Measurements from ENCODE around the gene HDAC5. TPM values are rescaled to one million over a fixed set of nuclear protein-coding genes. Genes with fewer than 3 reads are reported as not detected.
A peak's percentile ranks its signal among the peaks of the same experiment; 100 is the strongest.
"Not testable (repeated sequence)": the region's sequence is repeated elsewhere in the genome, so short reads cannot be mapped to it uniquely, and the experiment has no call there.

The HDAC5 gene
- total and polyA plus RNA-seq, 2 donors: 26.9 to 43.3 TPM

GRCh38 chr17:44121997-44122815 lies 1.2 kb downstream of the HDAC5 start:
- no peak overlapping the region for H3K27ac ChIP-seq (ENCODE audit: low read depth)
- H3K4me1 ChIP-seq (ENCODE audit: insufficient read depth): no peaks in the 10 kb centered on the region
- WGBS: 33% methylated on average over 1 of the region's 1 CpG
- no peaks in the 10 kb centered on the region for H3K36me3 ChIP-seq (ENCODE audit: insufficient read depth)
- DNase-seq (ENCODE audit: extremely low spot score): no peak
- peak overlapping the region; percentile 97 for H3K4me3 ChIP-seq (ENCODE audit: low read depth, low read length)

- Histone ChIP-seq H3K36me3 (ENCODE audit: insufficient read depth) (no peaks in the 10 kb centered on the region), H3K4me1 (ENCODE audit: insufficient read depth) (no peaks in the 10 kb centered on the region), H3K27ac (ENCODE audit: low read depth) (no peak overlapping the region), H3K4me3 (ENCODE audit: low read depth, low read length) (no peak overlapping the region)
- 49% methylated on average over 9 of the region's 9 CpGs for WGBS
- no peak for DNase-seq (ENCODE audit: extremely low spot score)
These were observed 2.4 kb downstream of the HDAC5 start for GRCh38 chr17:44120851-44121605.

GRCh38 chr17:44120281-44120680 lies 3.2 kb downstream of the HDAC5 start:
- H3K27ac ChIP-seq (ENCODE audit: low read depth); H3K4me3 ChIP-seq (ENCODE audit: low read depth, low read length); DNase-seq (ENCODE audit: extremely low spot score); H3K4me1 ChIP-seq (ENCODE audit: insufficient read depth); H3K36me3 ChIP-seq (ENCODE audit: insufficient read depth): not testable (repeated sequence)
- WGBS: 94% methylated on average over 11 of the region's 11 CpGs

- H3K4me1 ChIP-seq (ENCODE audit: insufficient read depth): no peaks in the 10 kb centered on the region
- H3K27ac ChIP-seq (ENCODE audit: low read depth): no peak overlapping the region
- H3K4me3 ChIP-seq (ENCODE audit: low read depth, low read length): no peak overlapping the region
- WGBS: 91% methylated on average over 2 of the region's 2 CpGs
- no peaks in the 10 kb centered on the region for H3K36me3 ChIP-seq (ENCODE audit: insufficient read depth)
- DNase-seq (ENCODE audit: extremely low spot score): no peak
These were observed 3.6 kb downstream of the HDAC5 start for GRCh38 chr17:44119798-44120197.

GRCh38 chr17:44119062-44119461 lies 4.4 kb downstream of the HDAC5 start:
- no peak for DNase-seq (ENCODE audit: extremely low spot score)
- WGBS: 78% methylated on average over 5 of the region's 5 CpGs
- no peak overlapping the region for H3K27ac ChIP-seq (ENCODE audit: low read depth)
- H3K4me1 ChIP-seq (ENCODE audit: insufficient read depth): no peaks in the 10 kb centered on the region
- H3K4me3 ChIP-seq (ENCODE audit: low read depth, low read length): no peak overlapping the region
- no peaks in the 10 kb centered on the region for H3K36me3 ChIP-seq (ENCODE audit: insufficient read depth)

GRCh38 chr17:44118427-44119050 lies 4.9 kb downstream of the HDAC5 start:
- H3K4me1 ChIP-seq (ENCODE audit: insufficient read depth): no peaks in the 10 kb centered on the region
- H3K27ac ChIP-seq (ENCODE audit: low read depth): no peak overlapping the region
- H3K4me3 ChIP-seq (ENCODE audit: low read depth, low read length): no peak overlapping the region
- WGBS: 67% methylated on average over 10 of the region's 10 CpGs
- H3K36me3 ChIP-seq (ENCODE audit: insufficient read depth): no peaks in the 10 kb centered on the region
- no peak for DNase-seq (ENCODE audit: extremely low spot score)

- no peaks in the 10 kb centered on the region for H3K36me3 ChIP-seq (ENCODE audit: insufficient read depth)
- 78% methylated on average over 18 of the region's 18 CpGs for WGBS
- no peak overlapping the region for H3K4me3 ChIP-seq (ENCODE audit: low read depth, low read length)
- no peak overlapping the region for H3K27ac ChIP-seq (ENCODE audit: low read depth)
- DNase-seq (ENCODE audit: extremely low spot score): no peak
- no peaks in the 10 kb centered on the region for H3K4me1 ChIP-seq (ENCODE audit: insufficient read depth)
These were observed 6.1 kb downstream of the HDAC5 start for GRCh38 chr17:44117351-44117750.

- Histone ChIP-seq H3K4me1 (ENCODE audit: insufficient read depth) (peaks cover 2% of the 10 kb centered on the region), H3K4me3 (ENCODE audit: low read depth, low read length) (no peak overlapping the region), H3K36me3 (ENCODE audit: insufficient read depth) (no peaks in the 10 kb centered on the region), H3K27ac (ENCODE audit: low read depth) (no peak overlapping the region)
- 52% methylated on average over 11 of the region's 11 CpGs for WGBS
- no peak for DNase-seq (ENCODE audit: extremely low spot score)
These were observed 7.6 kb downstream of the HDAC5 start for GRCh38 chr17:44115585-44116415.

- WGBS: 82% methylated on average over 9 of the region's 9 CpGs
- no peak for DNase-seq (ENCODE audit: extremely low spot score)
- H3K4me1 ChIP-seq (ENCODE audit: insufficient read depth): peaks cover 6% of the 10 kb centered on the region
- H3K27ac ChIP-seq (ENCODE audit: low read depth): no peak overlapping the region
- no peak overlapping the region for H3K4me3 ChIP-seq (ENCODE audit: low read depth, low read length)
- no peaks in the 10 kb centered on the region for H3K36me3 ChIP-seq (ENCODE audit: insufficient read depth)
These were observed 9.3 kb downstream of the HDAC5 start for GRCh38 chr17:44113868-44114840.

- 85% methylated on average over 1 of the region's 1 CpG for WGBS
- Histone ChIP-seq H3K4me1 (ENCODE audit: insufficient read depth) (peaks cover 6% of the 10 kb centered on the region), H3K36me3 (ENCODE audit: insufficient read depth) (no peaks in the 10 kb centered on the region)
These were observed 10.1 kb downstream of the HDAC5 start for GRCh38 chr17:44113382-44113781.

GRCh38 chr17:44112284-44113280 lies 10.9 kb downstream of the HDAC5 start:
- no peak for DNase-seq (ENCODE audit: extremely low spot score)
- H3K4me3 ChIP-seq (ENCODE audit: low read depth, low read length): no peak overlapping the region
- H3K36me3 ChIP-seq (ENCODE audit: insufficient read depth): no peaks in the 10 kb centered on the region
- 74% methylated on average over 4 of the region's 4 CpGs for WGBS
- peaks cover 6% of the 10 kb centered on the region for H3K4me1 ChIP-seq (ENCODE audit: insufficient read depth)
- no peak overlapping the region for H3K27ac ChIP-seq (ENCODE audit: low read depth)

More at GRCh38 chr17:44113382-44113781, 10.1 kb downstream of the HDAC5 start:
- DNase-seq (ENCODE audit: extremely low spot score): no peak
- no peak overlapping the region for H3K4me3 ChIP-seq (ENCODE audit: low read depth, low read length)
- H3K27ac ChIP-seq (ENCODE audit: low read depth): no peak overlapping the region

Measured in urinary bladder (tissue), 4 donors.